ENCODE results near the gene TSHR. TPM values are rescaled to one million over a fixed set of nuclear protein-coding genes. Genes with fewer than 3 reads are reported as not detected.

TSHR gene
- total and polyA plus RNA-seq, 2 of the 13 experiments (the other 11 are each of a cell fraction or from before 2014, with no cell fraction given), result not detected

GRCh38 chr14:81137316-81137715, 181.9 kb downstream of the TSHR start:
- CTCF ChIA-PET (ENCODE audit: low intra/inter-chr PET ratio, low total read pairs), result no interaction called here
- Histone ChIP-seq H3K9ac (ENCODE audit: insufficient read depth, low read depth, low read length) (no peak overlapping the region), H3K79me2 (ENCODE audit: insufficient read depth, low read length) (no peaks in the 10 kb centered on the region), H4K20me1 (ENCODE audit: insufficient read depth, low read length) (no peaks in the 10 kb centered on the region), H3K36me3 (replicated peaks in 1 of 2; ENCODE audit: control insufficient read depth in 1 of 2, insufficient read depth in 2 of 2, low read length in 2 of 2) (no peaks in the 10 kb centered on the region), H3K27me3 (ENCODE audit: control insufficient read depth in 1 of 2, insufficient read depth in 2 of 2, low read length in 2 of 2) (no peaks in the 10 kb centered on the region), H3K4me2 (ENCODE audit: low read depth, low read length) (no peak overlapping the region), H3K4me3 (replicated peaks in 1 of 3; ENCODE audit: insufficient read depth in 1 of 3, low read depth in 2 of 3, low read length in 3 of 3) (no peak overlapping the region), H3K4me1 (ENCODE audit: insufficient read depth, low read length) (peaks cover 10% of the 10 kb centered on the region; the same call in 1 of the 2 replicates), H3K9me3 (ENCODE audit: low read length) (no peaks in the 10 kb centered on the region), H3K27ac (ENCODE audit: extremely low read length, insufficient read depth, low read length) (no peak overlapping the region), H2AFZ (ENCODE audit: low read length) (no peak overlapping the region)
- no peak for DNase-seq (ENCODE audit: low spot score)
- POLR2A ChIA-PET, result no interaction called here
- 20% methylated on average over 2 of the region's 2 CpGs for WGBS (ENCODE audit: low lambda C conversion rate)
- in situ Hi-C loops (cut with HindIII; ENCODE audit: extremely low pct_ligation_motif_present, low pct_unique_long_range_greater_than_20kb) (no loop called here), intact Hi-C loops (cut with micrococcal nuclease; ENCODE audit: unreplicated experiment) (no loop called here)
- no peak for ATAC-seq
- no peak for FAIRE-seq
- TF ChIP-seq POLR2G (IDR thresholded peaks at IDR 0.05; ENCODE audit: low read depth, low read length) (no peak), ZNF740 (CRISPR knock-in tag; IDR thresholded peaks at IDR 0.05) (no peak), ZNF562 (CRISPR knock-in tag; IDR thresholded peaks at IDR 0.05; ENCODE audit: borderline replicate concordance) (no peak), PAXIP1 (CRISPR knock-in tag; conservative IDR thresholded peaks at IDR 0.05) (no peak), ZKSCAN8 (CRISPR knock-in tag; IDR thresholded peaks at IDR 0.05; ENCODE audit: borderline replicate concordance) (no peak), BRCA1 (CRISPR knock-in tag; IDR thresholded peaks at IDR 0.05) (no peak), SNAPC5 (CRISPR knock-in tag; IDR thresholded peaks at IDR 0.05; ENCODE audit: borderline replicate concordance) (no peak), ZBTB7A (CRISPR knock-in tag; IDR thresholded peaks at IDR 0.05) (no peak)
- no TSS peak for BruUV-seq (replicated peaks)

All from HepG2 (cell line).